ENCODE results near the gene NUTF2.
"Not testable (repeated sequence)": the region's sequence is repeated elsewhere in the genome, so short reads cannot be mapped to it uniquely, and the experiment has no call there.

Gene NUTF2

DNA sequence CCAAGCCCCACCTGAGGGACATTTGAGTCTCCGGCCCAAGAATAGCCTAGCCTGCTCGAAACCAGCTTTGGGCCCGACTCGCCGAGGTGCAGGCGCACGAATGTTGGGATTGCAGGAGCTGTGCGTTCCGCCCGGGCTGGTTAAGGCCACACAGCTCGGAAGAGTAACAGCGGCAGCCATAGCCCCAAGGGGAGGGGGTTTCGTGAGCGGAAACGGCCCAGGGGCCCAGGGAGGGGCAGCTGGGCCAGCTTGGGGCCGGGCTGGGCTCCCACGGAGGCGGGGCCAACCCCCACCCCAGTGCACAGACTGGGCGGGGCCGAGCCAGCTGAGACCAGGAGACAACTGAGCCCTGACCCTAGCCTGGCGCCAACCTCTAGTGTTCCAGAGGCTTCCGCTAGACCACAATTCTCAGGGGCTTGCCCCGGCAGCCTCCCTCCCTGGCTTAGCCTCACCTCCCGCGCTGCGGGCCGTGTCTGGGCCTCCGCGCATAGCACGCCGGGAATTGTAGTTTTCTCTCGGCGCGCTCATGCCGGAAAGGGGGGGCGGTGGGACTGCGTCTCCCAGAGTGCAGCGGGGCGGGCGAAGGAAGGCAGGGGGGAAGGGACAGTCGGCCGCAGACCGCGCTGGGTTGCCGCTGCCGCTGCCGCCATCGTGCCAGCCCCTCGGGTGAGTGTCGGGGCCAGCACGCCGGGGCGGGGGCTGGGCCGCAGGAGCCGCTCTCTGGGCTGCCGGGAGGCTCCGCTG is at the start of gene NUTF2:
TSS of gene NUTF2 (plus strand) at position 614 of the 744 bp plus-strand sequence. CDS start 18,198 bp downstream, outside the sequence.
- DNase-seq (ENCODE audit: low read depth) = peak; percentile 89

- DNase-seq (ENCODE audit: low read depth) = no peak
Measured at GRCh38 chr16:67800338-67800926, 46.3 kb upstream of the NUTF2 start.

- no peak for DNase-seq (ENCODE audit: low read depth)
Measured at GRCh38 chr16:67801241-67801640, 45.5 kb upstream of the NUTF2 start.

- no peak for DNase-seq (ENCODE audit: low read depth)
Measured at GRCh38 chr16:67801883-67802282, 44.9 kb upstream of the NUTF2 start.

DNA sequence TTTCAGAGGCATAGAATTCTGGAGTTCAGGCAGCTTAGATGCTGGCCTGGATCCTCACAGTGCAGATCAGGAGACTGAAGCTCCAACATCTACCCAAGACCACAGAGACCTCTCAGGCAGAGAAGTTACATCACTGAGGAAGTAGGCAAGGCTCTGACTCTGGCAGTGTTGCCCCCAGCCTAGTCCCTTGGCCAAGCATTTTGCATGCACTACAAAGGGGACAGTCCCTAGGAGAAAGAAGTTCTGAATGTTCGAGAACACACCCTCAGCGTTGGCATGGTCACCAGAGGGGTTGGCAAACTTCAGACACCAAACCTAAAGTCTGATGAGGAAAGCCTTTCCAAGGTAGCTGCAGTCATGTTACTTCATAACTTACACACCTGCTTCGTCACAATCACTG is 42.8 kb upstream of the NUTF2 start:
- DNase-seq (ENCODE audit: low read depth) = no peak

- DNase-seq (ENCODE audit: low read depth) = no peak
Measured at GRCh38 chr16:67804853-67805542, 41.7 kb upstream of the NUTF2 start.

GRCh38 chr16:67805718-67806427 is 40.9 kb upstream of the NUTF2 start:
- no peak for DNase-seq (ENCODE audit: low read depth)

- DNase-seq (ENCODE audit: low read depth) = peak; percentile 99
Measured at GRCh38 chr16:67806428-67807147, 40.1 kb upstream of the NUTF2 start, which contains the start of the genes RANBP10 and TSNAXIP1. TSS of gene RANBP10 (minus strand) at chr16:67806560. CDS start at chr16:67806536, 24 bp downstream. TSS of gene TSNAXIP1 (plus strand) at chr16:67806889. CDS start at chr16:67807150, 261 bp downstream.

DNA sequence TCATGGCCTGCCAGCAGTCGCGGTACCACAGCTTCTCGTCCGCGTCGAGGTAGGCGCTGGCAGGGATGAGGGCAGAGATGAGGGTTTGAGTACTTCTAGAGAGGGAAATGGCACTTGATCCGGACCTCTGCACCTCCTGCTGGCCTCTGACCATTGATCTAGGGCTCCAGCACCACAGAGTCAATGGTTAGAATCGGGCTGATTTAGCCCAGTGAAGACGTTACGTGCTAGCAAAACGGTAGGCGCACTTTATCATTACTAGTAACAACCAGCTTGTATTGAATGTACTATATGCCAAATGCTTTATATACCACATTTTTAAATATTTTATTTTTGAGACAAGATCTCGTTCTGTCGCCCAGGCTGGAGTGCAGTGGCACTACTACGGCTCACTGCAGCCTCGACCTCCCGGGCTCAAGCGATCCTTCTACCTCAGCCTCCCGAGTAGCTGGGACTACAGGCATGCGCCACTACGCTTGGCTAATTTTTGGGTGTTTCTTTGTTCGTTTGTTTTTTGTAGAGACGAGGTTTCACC is 39.5 kb upstream of the NUTF2 start:
- no peak for DNase-seq (ENCODE audit: low read depth)

GRCh38 chr16:67811899-67812298 is 34.8 kb upstream of the NUTF2 start:
- DNase-seq (ENCODE audit: low read depth) = no peak

DNA sequence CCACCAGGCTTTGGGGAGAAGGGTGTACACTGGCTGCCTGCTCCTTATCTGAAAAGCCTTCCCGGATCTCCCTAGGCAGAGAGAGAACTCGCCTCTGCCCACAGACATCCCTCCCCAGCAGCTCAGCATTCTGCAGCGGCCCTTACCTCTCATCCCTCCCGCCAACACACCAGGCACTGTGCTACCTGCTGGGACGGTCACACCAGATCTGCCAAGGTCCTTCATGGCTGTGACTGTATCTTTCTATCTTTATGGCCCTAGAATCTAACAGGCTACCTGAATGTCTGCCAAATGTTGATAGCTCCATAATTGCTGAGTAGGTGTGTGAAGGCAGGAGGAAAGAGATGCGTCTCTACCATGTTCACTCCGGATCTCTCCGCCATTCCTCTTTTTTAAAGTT is 32.2 kb upstream of the NUTF2 start:
- DNase-seq (ENCODE audit: low read depth) = no peak

GRCh38 chr16:67820608-67821259 is 26.0 kb upstream of the NUTF2 start:
- no peak for DNase-seq (ENCODE audit: low read depth)

- peak; percentile 60 for DNase-seq (ENCODE audit: low read depth)
Measured at GRCh38 chr16:67822511-67822910, 24.2 kb upstream of the NUTF2 start.

DNA sequence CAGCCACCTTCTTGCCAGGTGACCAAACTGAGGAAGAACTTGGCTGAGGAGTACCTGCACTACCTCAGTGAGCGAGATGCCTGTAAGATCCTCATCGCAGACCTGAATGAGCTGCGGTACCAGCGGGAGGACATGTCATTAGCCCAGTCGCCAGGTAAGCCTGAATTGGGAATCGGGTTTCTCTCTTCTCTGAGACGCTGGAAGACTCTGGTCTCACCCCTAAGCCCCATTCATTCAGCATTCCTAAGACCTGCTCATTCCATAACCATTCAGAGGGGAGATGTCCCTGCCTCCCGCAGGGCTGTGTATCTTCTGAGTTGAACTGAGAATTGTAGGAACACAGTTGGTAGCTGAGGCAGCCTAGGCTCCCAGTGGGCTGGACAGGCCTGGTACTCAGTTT is 21.6 kb upstream of the NUTF2 start:
- no peak for DNase-seq (ENCODE audit: low read depth)

DNA sequence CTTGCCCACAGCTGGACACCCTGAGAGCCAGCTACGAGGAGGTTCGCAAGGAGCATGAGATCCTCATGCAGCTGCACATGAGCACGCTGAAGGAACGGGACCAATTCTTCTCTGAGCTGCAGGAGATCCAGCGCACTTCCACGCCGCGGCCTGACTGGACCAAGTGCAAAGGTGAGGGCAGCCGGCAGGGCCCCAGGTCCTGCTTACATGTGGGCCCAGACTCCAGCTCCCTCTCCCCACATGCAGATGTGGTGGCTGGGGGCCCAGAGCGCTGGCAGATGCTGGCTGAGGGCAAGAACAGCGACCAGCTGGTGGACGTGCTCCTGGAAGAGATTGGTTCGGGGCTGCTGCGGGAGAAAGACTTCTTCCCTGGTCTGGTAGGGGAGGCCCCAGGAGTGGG is 20.8 kb upstream of the NUTF2 start:
- no peak for DNase-seq (ENCODE audit: low read depth)

DNA sequence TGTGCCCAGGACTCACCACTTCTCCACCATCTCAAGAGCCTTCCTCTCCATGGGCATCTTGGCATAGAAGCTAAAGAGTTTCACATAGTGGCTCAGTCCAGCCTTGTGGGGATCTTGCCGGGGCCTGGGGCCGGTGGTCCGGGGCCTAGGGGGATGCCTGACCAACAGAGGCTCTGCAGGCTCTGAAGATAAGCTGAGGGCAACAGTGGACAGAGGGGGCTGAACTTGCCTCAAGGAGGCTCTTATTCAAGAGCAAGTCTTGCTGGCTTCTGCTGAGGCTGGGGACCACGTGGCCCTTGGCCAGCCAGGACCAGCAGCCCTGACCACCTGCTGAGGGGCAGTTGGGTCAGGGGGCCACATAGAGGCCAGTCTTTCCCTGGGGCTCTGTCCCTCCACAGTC is 18.1 kb upstream of the NUTF2 start:
- no peak for DNase-seq (ENCODE audit: low read depth)

GRCh38 chr16:67833030-67833414 is 13.7 kb upstream of the NUTF2 start:
- DNase-seq (ENCODE audit: low read depth) = peak; percentile 52

- DNase-seq (ENCODE audit: low read depth) = peak; percentile 73
Measured at GRCh38 chr16:67833415-67834241, 13.1 kb upstream of the NUTF2 start.

- DNase-seq (ENCODE audit: low read depth) = no peak
Measured at GRCh38 chr16:67834242-67834614, 12.5 kb upstream of the NUTF2 start.

GRCh38 chr16:67837190-67837589 is 9.5 kb upstream of the NUTF2 start:
- not testable (repeated sequence) for DNase-seq (ENCODE audit: low read depth)
